GM12878 (cell line): Measurements from ENCODE around the gene FBXW7. TPM values are rescaled to one million over a fixed set of nuclear protein-coding genes. Genes with fewer than 3 reads are reported as not detected.

Experiments used
- ATAC-seq: fragments of 200-7000 bp; cut with Tn5 transposase; 3 replicates; pipeline ENCODE4 v1.9.1; 2020; ENCODE audit warnings: mild to moderate bottlenecking, moderate library complexity
- BruUV-seq: library from RNA; stranded (reverse); fragments of 400-500 nt; replicated peaks from 2 replicates; lab custom pipeline; 2021; lab: Mats Ljungman, UMichigan
- CTCF ChIA-PET: fragments of 300-600 bp; sonication (Branson Sonifier 250); formaldehyde crosslinking; extraction: SDS; loops from one replicate; lab custom pipeline; 2021; ENCODE audit warnings: inconsistent platforms; lab: Yijun Ruan, JAX
- POLR2A ChIA-PET: fragments of 350-600 bp; formaldehyde crosslinking; extraction: SDS; loops from one replicate; lab custom pipeline; 2021; ENCODE audit warnings: inconsistent platforms; lab: Charles Lee
- RAD21 ChIA-PET: fragments of 300-600 bp; sonication (Branson Sonifier 250); formaldehyde crosslinking; loops from one replicate; lab custom pipeline; 2023; ENCODE audit warnings: antibody characterized with exemption; ENCODE audit not compliant: unreplicated experiment; lab: Charles Lee
- SMC1A ChIA-PET: fragments of 300-600 bp; sonication (Branson Sonifier 250); formaldehyde crosslinking; loops from one replicate; lab custom pipeline; 2023; ENCODE audit not compliant: unreplicated experiment, uncharacterized antibody; lab: Charles Lee
- DNase-seq: peaks from one replicate; pipeline ENCODE4 v3.0.0-alpha.2; 2011; ENCODE audit warnings: low read depth, low spot score
- FAIRE-seq: peaks from 3 replicates; lab custom pipeline; 2011; peaks lifted over from hg19 to GRCh38; lab: Jason Lieb, UNC
- H2AFZ ChIP-seq: 2 replicates; pipeline ENCODE4 v1.6.0; 2011; ENCODE audit warnings: low read depth, low read length, control low read depth; ENCODE audit not compliant: control insufficient read depth
- H3K27ac ChIP-seq: 2 replicates; pipeline ENCODE4 v1.5.1; 2011; ENCODE audit warnings: control low read depth; ENCODE audit not compliant: control insufficient read depth, insufficient read depth
- H3K27me3 ChIP-seq, 2 experiments: replicated peaks in 1 of 2; 2 replicates each; pipeline versions ENCODE4 v1.6.0 to v1.6.1; 2011; ENCODE audit warnings: low read length in 1 of 2; ENCODE audit not compliant: control insufficient read depth in 2 of 2, insufficient read depth in 2 of 2
- H3K36me3 ChIP-seq, 2 experiments: 2 replicates each; pipeline ENCODE4 v1.5.1; 2011; ENCODE audit warnings: low read length in 1 of 2; ENCODE audit not compliant: control insufficient read depth in 2 of 2, insufficient read depth in 2 of 2
- H3K4me1 ChIP-seq: 2 replicates; pipeline ENCODE4 v1.6.1; 2011; ENCODE audit warnings: mild to moderate bottlenecking, low read length, moderate library complexity, mixed read lengths; ENCODE audit not compliant: control insufficient read depth, insufficient read depth
- H3K4me2 ChIP-seq: 2 replicates; pipeline ENCODE4 v1.6.0; 2011; ENCODE audit warnings: control low read depth; ENCODE audit not compliant: control insufficient read depth, insufficient read depth
- H3K4me3 ChIP-seq: fragments of 200-600 bp; sonication (generic); 2 replicates; pipeline ENCODE4 v1.5.1; 2016
- H3K79me2 ChIP-seq: 2 replicates; pipeline ENCODE4 v1.6.0; 2011; ENCODE audit warnings: low read length; ENCODE audit not compliant: control insufficient read depth, insufficient read depth
- H3K9ac ChIP-seq: 2 replicates; pipeline ENCODE4 v1.8.0; 2011; ENCODE audit warnings: low read length, control low read depth, mixed read lengths; ENCODE audit not compliant: control insufficient read depth, insufficient read depth
- H3K9me3 ChIP-seq: replicated peaks from 3 replicates; pipeline ENCODE4 v1.5.1; 2011; ENCODE audit warnings: mild to moderate bottlenecking, low read length; ENCODE audit not compliant: control insufficient read depth, insufficient read depth
- H4K20me1 ChIP-seq: 2 replicates; pipeline ENCODE4 v1.6.0; 2011; ENCODE audit not compliant: control insufficient read depth, insufficient read depth
- CHD2 ChIP-seq: IDR thresholded peaks from 2 replicates; pipeline ENCODE4 v1.6.1; 2011; ENCODE audit warnings: low read depth, low read length, improper control_type of control experiment, borderline replicate concordance
- EZH2 ChIP-seq: IDR thresholded peaks from 2 replicates; pipeline ENCODE4 v1.6.1; 2012; ENCODE audit warnings: low read depth, mild to moderate bottlenecking, control low read depth, inconsistent platforms, low read length, borderline replicate concordance; ENCODE audit not compliant: control insufficient read depth
- GATAD2B ChIP-seq: fragments of 450-650 bp; conservative IDR thresholded peaks from 2 replicates; pipeline ENCODE4 v1.6.1; 2017; ENCODE audit warnings: low read depth, mild to moderate bottlenecking, moderate library complexity
- HDGF ChIP-seq: fragments of 450-650 bp; IDR thresholded peaks from 2 replicates; pipeline ENCODE4 v1.6.1; 2016; ENCODE audit warnings: antibody characterized with exemption
- HSF1 ChIP-seq: fragments of 150-350 bp; IDR thresholded peaks from 2 replicates; pipeline ENCODE4 v1.6.1; 2014; ENCODE audit warnings: mild to moderate bottlenecking, low read depth, low read length
- MLLT1 ChIP-seq: fragments of 450-650 bp; IDR thresholded peaks from 2 replicates; pipeline ENCODE4 v1.6.1; 2016; ENCODE audit warnings: mild to moderate bottlenecking
- POLR2AphosphoS5 ChIP-seq: IDR thresholded peaks from 2 replicates; pipeline ENCODE4 v1.6.1; 2011; ENCODE audit warnings: mild to moderate bottlenecking, low read length, inconsistent platforms
- TBL1XR1 ChIP-seq: IDR thresholded peaks from 2 replicates; pipeline ENCODE4 v1.6.1; 2012; ENCODE audit warnings: low read depth, low read length, improper control_type of control experiment
- YBX1 ChIP-seq: fragments of 450-650 bp; IDR thresholded peaks from 2 replicates; pipeline ENCODE4 v1.6.1; 2016; ENCODE audit warnings: antibody characterized with exemption
- ZBTB40 ChIP-seq: fragments of 450-650 bp; IDR thresholded peaks from 2 replicates; pipeline ENCODE4 v1.6.1; 2016; ENCODE audit warnings: mild to moderate bottlenecking, moderate library complexity, borderline replicate concordance
- ZNF217 ChIP-seq: fragments of 450-650 bp; IDR thresholded peaks from 2 replicates; pipeline ENCODE4 v1.6.1; 2017; ENCODE audit warnings: antibody characterized with exemption, mild to moderate bottlenecking
- WGBS: methylation state at CpG from one replicate; pipeline ENCODE4 v1.1.6; 2016; ENCODE audit warnings: low lambda C conversion rate; ENCODE audit not compliant: insufficient replicate concordance, insufficient coverage; ENCODE audit errors: missing lambda C conversion rate; 5-methylcytosine and 5-hydroxymethylcytosine counted together
- in situ Hi-C: fragments of 300-500 bp; cut with MboI; formaldehyde crosslinking; loops from 9 replicates; pipeline ENCODE4 v1.14.3; 2018; ENCODE audit warnings: mixed read lengths
- intact Hi-C: fragments of 100-400 bp; cut with micrococcal nuclease; formaldehyde crosslinking; loops from one replicate; pipeline ENCODE4 v1.14.2; 2022; ENCODE audit not compliant: unreplicated experiment
- polyA plus RNA-seq, 11 experiments: library from polyadenylated mRNA; depleted of rRNA in 4 of 11; unstranded in 6 of 11; stranded (reverse) in 5 of 11; fragments of >200 nt; fragmentation: Nextera tagmentation in 4 of 11; fragmentation: Illumina TruSeq in 1 of 11; extraction: Ambion mirVana in 4 of 11; extraction: Trizol in 1 of 11; gene quantifications; 1 replicate in 1 of 11; 2 replicates in 10 of 11; pipeline versions ENCODE4 v1.2.1 to v1.2.3, GENCODE V29; 2011 to 2016; ENCODE audit warnings: inconsistent platforms in 2 of 11, missing spikeins in 2 of 11, low read depth in 1 of 11
- total RNA-seq, 4 experiments: library from RNA; depleted of rRNA in 3 of 4; stranded (reverse); fragments of >200 nt in 3 of 4; fragmentation: Illumina TruSeq in 1 of 4; extraction: Trizol in 1 of 4; gene quantifications; 2 replicates each; pipeline versions ENCODE4 v1.2.1 to v1.2.3, GENCODE V29; 2013 to 2021

FBXW7 gene
- total and polyA plus RNA-seq, 10 of the 15 experiments (the other 5 are each of a cell fraction or from before 2014, with no cell fraction given) = 35.8 to 118 (median 47.2) TPM

GRCh38 chr4:152392079-152392478 is 143.8 kb downstream of the FBXW7 start:
- POLR2A ChIA-PET = no interaction called here

GRCh38 chr4:152390216-152390615 is 145.7 kb downstream of the FBXW7 start:
- in situ Hi-C loops = no loop called here
- no peak for FAIRE-seq
- no peak for TF ChIP-seq HDGF
- TF ChIP-seq ZBTB40 = no peak
- no peak for TF ChIP-seq TBL1XR1
- no peak for TF ChIP-seq GATAD2B
- no peak for TF ChIP-seq MLLT1
- TF ChIP-seq ZNF217 = no peak
- TF ChIP-seq HSF1 = no peak

More at GRCh38 chr4:152392079-152392478, 143.8 kb downstream of the FBXW7 start:
- FAIRE-seq = peak; percentile 49
- Histone ChIP-seq H3K79me2 (peaks cover 5% of the 10 kb centered on the region), H3K9me3 (no peaks in the 10 kb centered on the region), H3K27ac (no peak overlapping the region), H3K27me3 (no peaks in the 10 kb centered on the region)
- DNase-seq = no peak
- ATAC-seq = no peak
- CTCF ChIA-PET = interaction anchor here (0.9 to 1.9 kb wide), 3 partner anchors 18 to 344 kb away, joined by 3 to 4 read pairs (median 3); no protein-coding TSS in a partner anchor
- TF ChIP-seq EZH2 (no peak), YBX1 (no peak), CHD2 (no peak), POLR2AphosphoS5 (no peak)
- TF ChIP-seq, all 136 proteins: peak for 0
- H2AFZ ChIP-seq = no peak overlapping the region
- H4K20me1 ChIP-seq = no peaks in the 10 kb centered on the region
- BruUV-seq = no TSS peak
- no peak overlapping the region for H3K4me2 ChIP-seq
- in situ Hi-C loops (no loop called here), intact Hi-C loops (no loop called here)
- SMC1A ChIA-PET = interaction anchor here (1.6 to 1.8 kb wide), 2 partner anchors 11 to 14 kb away, joined by 4 read pairs; no protein-coding TSS in a partner anchor
- 100% methylated on average over 3 of the region's 3 CpGs for WGBS
- H3K36me3 ChIP-seq = peaks cover 3 to 4% of the 10 kb centered on the region in 2 experiments; a peak in 2 of 4 replicates
- RAD21 ChIA-PET = interaction anchor here (0.6 to 2.9 kb wide), 2 partner anchors 64 to 343 kb away, joined by 4 to 6 read pairs; no protein-coding TSS in a partner anchor
- H3K9ac ChIP-seq = no peak overlapping the region
- H3K4me3 ChIP-seq = no peak overlapping the region
- no peaks in the 10 kb centered on the region for H3K4me1 ChIP-seq

More at GRCh38 chr4:152390216-152390615, 145.7 kb downstream of the FBXW7 start:
- ChIA-PET CTCF (interaction anchor here (0.9 to 1.8 kb wide), 8 partner anchors 9 to 249 kb away, joined by 3 to 7 read pairs (median 4); no protein-coding TSS in a partner anchor), SMC1A (interaction anchor here (0.8 to 2.1 kb wide), 12 partner anchors 9 to 590 kb away, joined by 3 to 9 read pairs (median 4); no protein-coding TSS in a partner anchor), POLR2A (no interaction called here), RAD21 (interaction anchor here (0.7 to 2.9 kb wide), 5 partner anchors 7 to 345 kb away, joined by 3 to 6 read pairs (median 3); no protein-coding TSS in a partner anchor)
- H3K4me3 ChIP-seq = no peak overlapping the region
- intact Hi-C loops = no loop called here
- peaks cover 0 to 3% of the 10 kb centered on the region in 2 experiments; a peak in 2 of 4 replicates for H3K36me3 ChIP-seq
- H3K9me3 ChIP-seq = no peaks in the 10 kb centered on the region
- no TSS peak for BruUV-seq
- DNase-seq (no peak), ATAC-seq (no peak)
- no peaks in the 10 kb centered on the region for H4K20me1 ChIP-seq
- H3K79me2 ChIP-seq = peaks cover 9% of the 10 kb centered on the region
- H3K27me3 ChIP-seq = no peaks in the 10 kb centered on the region
- no peak overlapping the region for H3K4me2 ChIP-seq
- no peak overlapping the region for H3K27ac ChIP-seq
- H3K9ac ChIP-seq = no peak overlapping the region
- WGBS = 55% methylated on average over 1 of the region's 1 CpG
- no peaks in the 10 kb centered on the region for H3K4me1 ChIP-seq
- no peak overlapping the region for H2AFZ ChIP-seq
